Naive thymus-derived CD4-positive, alpha-beta T cell (primary cell): Measurements from ENCODE around the gene C11orf97. TPM values are rescaled to one million over a fixed set of nuclear protein-coding genes. Genes with fewer than 3 reads are reported as not detected.

Experiments
- ATAC-seq: fragments of 150-1000 bp; cut with Tn5 transposase; 2 replicates; pipeline ENCODE4 v1.10.0; 2021; ENCODE audit warnings: mild to moderate bottlenecking, moderate library complexity
- CTCF ChIA-PET: fragments of 350-600 bp; sonication (Branson Sonifier 250); formaldehyde crosslinking; loops from one replicate; lab custom pipeline; 2021; ENCODE audit warnings: antibody characterized with exemption; lab: Charles Lee
- POLR2A ChIA-PET: fragments of 350-600 bp; sonication (Branson Sonifier 250); formaldehyde crosslinking; loops from one replicate; lab custom pipeline; 2021; ENCODE audit warnings: antibody characterized with exemption, inconsistent platforms; lab: Charles Lee
- DNase-seq, 9 donors: peaks; one replicate each; pipeline versions ENCODE4 v3.0.0 to v3.0.0-alpha.2; 2020 to 2022; ENCODE audit warnings: mixed read lengths in 1 of 9
- H3K27ac ChIP-seq: one replicate; pipeline ENCODE4 v1.7.0; 2013; ENCODE audit warnings: mild to moderate bottlenecking, low read depth, low read length, moderate library complexity
- H3K27me3 ChIP-seq, 2 donors: one replicate each; pipeline ENCODE4 v1.7.0; 2013; ENCODE audit warnings: low read length in 2 of 2, mild to moderate bottlenecking in 2 of 2, moderate library complexity in 2 of 2; ENCODE audit not compliant: control insufficient read depth in 2 of 2, insufficient read depth in 2 of 2
- H3K36me3 ChIP-seq, 3 experiments: 1 replicate in 2 of 3; 2 replicates in 1 of 3; pipeline ENCODE4 v1.7.0; 2013; ENCODE audit warnings: low read length in 3 of 3, mild to moderate bottlenecking in 3 of 3, moderate library complexity in 1 of 3; ENCODE audit not compliant: insufficient read depth in 3 of 3, control insufficient read depth in 2 of 3
- H3K4me1 ChIP-seq, 2 donors: one replicate each; pipeline ENCODE4 v1.7.0; 2013; ENCODE audit warnings: low read length in 2 of 2, mild to moderate bottlenecking in 2 of 2, moderate library complexity in 1 of 2; ENCODE audit not compliant: control insufficient read depth in 2 of 2, insufficient read depth in 2 of 2
- H3K4me3 ChIP-seq: 2 replicates; pipeline ENCODE4 v1.7.0; 2013; ENCODE audit warnings: mild to moderate bottlenecking, low read length
- H3K9me3 ChIP-seq, 3 experiments: 1 replicate in 2 of 3; 2 replicates in 1 of 3; pipeline ENCODE4 v1.7.0; 2013; ENCODE audit warnings: low read length in 3 of 3; ENCODE audit not compliant: control insufficient read depth in 2 of 3
- H3K27ac Mint-ChIP-seq, 9 donors: one replicate each; pipeline ENCODE4 v1.8.0; 2020 to 2022; ENCODE audit warnings: mixed read lengths in 9 of 9, mild to moderate bottlenecking in 8 of 9, moderate library complexity in 5 of 9, inconsistent platforms in 2 of 9
- H3K27me3 Mint-ChIP-seq, 5 donors: one replicate each; pipeline ENCODE4 v1.8.0; 2021 to 2022; ENCODE audit warnings: mixed read lengths in 5 of 5, mild to moderate bottlenecking in 1 of 5
- H3K36me3 Mint-ChIP-seq, 5 donors: one replicate each; pipeline ENCODE4 v1.8.0; 2020 to 2022; ENCODE audit warnings: mixed read lengths in 5 of 5, mild to moderate bottlenecking in 3 of 5, inconsistent platforms in 1 of 5
- H3K4me1 Mint-ChIP-seq, 7 donors: one replicate each; pipeline ENCODE4 v1.8.0; 2020 to 2022; ENCODE audit warnings: mixed read lengths in 7 of 7, mild to moderate bottlenecking in 3 of 7, inconsistent platforms in 1 of 7
- H3K4me3 Mint-ChIP-seq, 10 donors: one replicate each; pipeline ENCODE4 v1.8.0; 2020 to 2022; ENCODE audit warnings: mild to moderate bottlenecking in 10 of 10, mixed read lengths in 10 of 10, moderate library complexity in 6 of 10, inconsistent platforms in 2 of 10
- H3K9me3 Mint-ChIP-seq, 11 donors: one replicate each; pipeline ENCODE4 v1.8.0; 2020 to 2022; ENCODE audit warnings: mixed read lengths in 11 of 11, mild to moderate bottlenecking in 4 of 11, inconsistent platforms in 1 of 11, moderate library complexity in 1 of 11
- intact Hi-C, 2 donors: fragments of 100-400 bp; cut with micrococcal nuclease; formaldehyde crosslinking; loops; one replicate each; pipeline ENCODE4 v1.15.1; 2023
- polyA plus RNA-seq, 2 donors: library from polyadenylated mRNA; unstranded; fragments of 300-500 nt; fragmentation: Illumina TruSeq; gene quantifications; one replicate each; pipeline ENCODE4 v1.2.3, GENCODE V29; 2021
- total RNA-seq, 6 experiments: library from RNA in 5 of 6; stranded (reverse) in 5 of 6; gene quantifications; 1 replicate in 5 of 6; 2 replicates in 1 of 6; pipeline ENCODE4 v1.2.3 and lab custom pipeline; 2021 to 2026

The C11orf97 gene
- total and polyA plus RNA-seq, 7 experiments from 2014 or later = not detected

- H3K27me3 ChIP-seq = no peaks in the 10 kb centered on the region
- H3K9me3 Mint-ChIP-seq = no peaks in the 10 kb centered on the region
- no peaks in the 10 kb centered on the region for H3K36me3 ChIP-seq
- intact Hi-C loops = no loop called here
- POLR2A ChIA-PET = no interaction called here
- no peak overlapping the region for H3K27ac ChIP-seq
- ATAC-seq (no peak), DNase-seq (no peak)
- H3K27ac Mint-ChIP-seq = no peak overlapping the region
- H3K36me3 Mint-ChIP-seq = peaks cover 0 to 4% (median 0%) of the 10 kb centered on the region in 5 donors
- H3K4me1 ChIP-seq = no peaks in the 10 kb centered on the region
- H3K4me3 ChIP-seq = no peak overlapping the region
- CTCF ChIA-PET = interaction anchor here (1.4 kb wide), 1 partner anchor 18 kb away, joined by 3 read pairs; no protein-coding TSS in a partner anchor
- H3K4me1 Mint-ChIP-seq = peaks cover 0 to 8% (median 0%) of the 10 kb centered on the region in 7 donors
- H3K9me3 ChIP-seq = no peaks in the 10 kb centered on the region
- no peak overlapping the region for H3K4me3 Mint-ChIP-seq
- no peaks in the 10 kb centered on the region for H3K27me3 Mint-ChIP-seq
These were observed 46.7 kb downstream of the C11orf97 start for GRCh38 chr11:94558932-94559331.

DNA sequence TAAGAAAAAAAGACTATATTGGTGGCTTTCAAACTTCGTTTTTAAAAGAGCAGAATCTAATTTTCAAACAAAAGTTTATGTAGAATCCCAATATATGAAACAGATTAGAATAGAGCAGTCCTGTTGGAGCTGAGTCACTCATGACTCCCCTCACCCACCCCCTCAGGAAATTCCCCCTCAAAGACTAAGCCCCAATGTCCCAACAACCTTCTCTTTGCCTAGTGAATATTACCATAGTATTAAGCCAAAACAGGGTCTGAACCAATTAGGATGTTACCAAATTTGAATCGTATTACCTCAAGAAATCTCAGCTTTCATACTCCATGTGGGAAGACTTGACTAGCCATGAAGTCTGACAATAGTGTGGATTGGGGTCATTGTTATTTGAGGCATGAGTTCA is 47.1 kb downstream of the C11orf97 start:
- ChIA-PET CTCF (interaction anchor here (1.4 kb wide), 1 partner anchor 18 kb away, joined by 3 read pairs; no protein-coding TSS in a partner anchor), POLR2A (no interaction called here)
- Histone ChIP-seq H3K27me3 (no peaks in the 10 kb centered on the region), H3K4me1 (no peaks in the 10 kb centered on the region), H3K4me3 (no peak overlapping the region), H3K36me3 (no peaks in the 10 kb centered on the region), H3K9me3 (no peaks in the 10 kb centered on the region), H3K27ac (no peak overlapping the region)
- DNase-seq = no peak
- Mint-ChIP-seq H3K36me3 (peaks cover 0 to 4% (median 0%) of the 10 kb centered on the region in 5 donors), H3K4me1 (peaks cover 0 to 8% (median 0%) of the 10 kb centered on the region in 7 donors), H3K27ac (no peak overlapping the region), H3K27me3 (no peaks in the 10 kb centered on the region), H3K9me3 (no peaks in the 10 kb centered on the region), H3K4me3 (no peak overlapping the region)
- intact Hi-C loops = no loop called here
- no peak for ATAC-seq

DNA sequence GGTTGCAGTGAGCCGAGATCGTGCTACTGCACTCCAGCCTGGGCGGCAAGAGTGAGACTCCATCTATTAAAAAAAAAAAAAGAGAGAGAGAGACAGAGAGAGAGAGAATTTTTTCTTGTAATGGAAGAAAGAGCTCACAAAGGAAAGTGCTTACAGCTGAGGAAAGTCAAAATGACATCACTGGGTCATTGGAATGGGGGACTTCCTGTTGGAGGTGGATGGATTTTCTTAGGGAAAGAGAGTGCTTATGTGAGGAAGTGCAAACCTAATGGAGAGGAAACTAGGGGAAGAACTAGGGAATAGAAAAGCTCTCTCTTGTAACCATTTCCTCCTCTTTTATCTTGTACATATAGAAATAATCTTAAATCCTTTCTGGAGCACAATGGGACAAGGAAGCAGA is 48.6 kb downstream of the C11orf97 start:
- Mint-ChIP-seq H3K4me3 (no peak overlapping the region), H3K36me3 (peaks cover 0 to 4% (median 0%) of the 10 kb centered on the region in 5 donors), H3K9me3 (peaks cover 0 to 2% (median 0%) of the 10 kb centered on the region in 11 donors), H3K27me3 (peaks cover 0 to 1% (median 0%) of the 10 kb centered on the region in 5 donors), H3K4me1 (peaks cover 0 to 8% (median 0%) of the 10 kb centered on the region in 7 donors), H3K27ac (no peak overlapping the region)
- intact Hi-C loops = no loop called here
- Histone ChIP-seq H3K27me3 (no peaks in the 10 kb centered on the region), H3K4me1 (no peaks in the 10 kb centered on the region), H3K9me3 (no peaks in the 10 kb centered on the region), H3K36me3 (no peaks in the 10 kb centered on the region), H3K27ac (no peak overlapping the region), H3K4me3 (no peak overlapping the region)
- ATAC-seq = no peak
- POLR2A ChIA-PET = interaction anchor here (0.6 kb wide), 1 partner anchor 594 kb away, joined by 3 read pairs; no protein-coding TSS in a partner anchor
- CTCF ChIA-PET = interaction anchor here (0.6 kb wide), 1 partner anchor 11 kb away, joined by 3 read pairs; no protein-coding TSS in a partner anchor
- DNase-seq = no peak

DNA sequence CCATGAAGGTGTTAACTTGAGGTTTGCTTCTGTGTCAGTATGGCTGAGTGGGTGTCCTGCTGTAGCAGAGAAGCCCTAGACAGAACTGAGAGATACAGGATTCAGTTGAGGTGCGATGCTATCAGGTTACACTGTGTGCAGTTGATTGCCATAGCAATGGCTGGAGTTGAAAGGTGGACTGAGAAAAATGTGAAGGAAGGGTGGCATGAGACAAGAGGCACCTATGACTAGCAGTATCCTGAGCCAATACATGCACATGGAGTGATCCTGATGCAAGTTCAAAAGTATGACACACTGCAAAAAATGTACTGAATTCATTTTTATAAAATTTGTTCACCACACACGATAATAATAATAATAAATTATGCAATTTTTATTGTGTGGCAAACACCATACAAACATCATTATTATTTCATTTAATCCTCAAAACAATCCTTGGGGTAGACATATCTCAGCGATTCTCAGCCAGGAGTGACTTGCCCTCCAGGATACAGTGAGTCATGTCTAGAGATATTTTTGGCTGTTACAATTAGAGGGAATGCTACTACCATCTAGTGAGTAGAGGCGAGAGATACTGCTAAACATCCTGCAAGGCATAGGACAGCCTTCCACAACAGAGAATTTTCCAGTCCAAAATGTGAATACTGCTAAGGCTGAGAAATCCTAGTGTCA is 51.1 kb downstream of the C11orf97 start:
- peak; percentile 42 for ATAC-seq
- Mint-ChIP-seq H3K4me1 (no peaks in the 10 kb centered on the region), H3K36me3 (no peaks in the 10 kb centered on the region), H3K27me3 (peaks cover 0 to 1% (median 0%) of the 10 kb centered on the region in 5 donors), H3K27ac (no peak overlapping the region), H3K9me3 (peaks cover 0 to 4% (median 0%) of the 10 kb centered on the region in 11 donors), H3K4me3 (no peak overlapping the region)
- ChIA-PET CTCF (no interaction called here), POLR2A (no interaction called here)
- DNase-seq = no peak
- Histone ChIP-seq H3K4me1 (no peaks in the 10 kb centered on the region), H3K9me3 (no peaks in the 10 kb centered on the region), H3K4me3 (no peak overlapping the region), H3K27ac (no peak overlapping the region), H3K36me3 (no peaks in the 10 kb centered on the region), H3K27me3 (no peaks in the 10 kb centered on the region)
- intact Hi-C loops = loop anchor here in 1 of 2 donors (1.0 kb wide), 1 partner anchor 44 kb away; no protein-coding TSS in a partner anchor

- ChIA-PET CTCF (no interaction called here), POLR2A (no interaction called here)
- Histone ChIP-seq H3K4me1 (no peaks in the 10 kb centered on the region), H3K36me3 (no peaks in the 10 kb centered on the region), H3K27ac (no peak overlapping the region), H3K4me3 (no peak overlapping the region), H3K27me3 (no peaks in the 10 kb centered on the region), H3K9me3 (no peaks in the 10 kb centered on the region)
- ATAC-seq = no peak
- Mint-ChIP-seq H3K4me3 (no peak overlapping the region), H3K9me3 (peaks cover 0 to 4% (median 0%) of the 10 kb centered on the region in 11 donors), H3K36me3 (no peaks in the 10 kb centered on the region), H3K27ac (no peak overlapping the region), H3K27me3 (peaks cover 0 to 1% (median 0%) of the 10 kb centered on the region in 5 donors), H3K4me1 (no peaks in the 10 kb centered on the region)
- no peak for DNase-seq
- intact Hi-C loops = loop anchor here in 1 of 2 donors (1.0 kb wide), 1 partner anchor 45 kb away; no protein-coding TSS in a partner anchor
These were observed 51.7 kb downstream of the C11orf97 start for GRCh38 chr11:94563848-94564467.

GRCh38 chr11:94567181-94567670 is 55.0 kb downstream of the C11orf97 start, which contains the start of gene PIWIL4:
TSS of gene PIWIL4 (plus strand) at chr11:94567368. CDS start at chr11:94567519, 151 bp downstream.
- DNase-seq (no peak), ATAC-seq (no peak)
- Histone ChIP-seq H3K27me3 (no peaks in the 10 kb centered on the region), H3K9me3 (no peaks in the 10 kb centered on the region), H3K36me3 (no peaks in the 10 kb centered on the region), H3K4me3 (no peak within 1 kb of the TSS), H3K27ac (no peak within 1 kb of the TSS), H3K4me1 (no peaks in the 10 kb centered on the region)
- H3K36me3 Mint-ChIP-seq = no peaks in the 10 kb centered on the region
- no peak within 1 kb of the TSS for H3K4me3 Mint-ChIP-seq
- peaks cover 0 to 4% (median 0%) of the 10 kb centered on the region in 11 donors for H3K9me3 Mint-ChIP-seq
- intact Hi-C loops = no loop called here
- H3K27me3 Mint-ChIP-seq = peaks cover 0 to 1% (median 0%) of the 10 kb centered on the region in 5 donors
- ChIA-PET POLR2A (no interaction called here), CTCF (no interaction called here)
- no peaks in the 10 kb centered on the region for H3K4me1 Mint-ChIP-seq
- H3K27ac Mint-ChIP-seq = no peak within 1 kb of the TSS
